NCI-H446 (cell line): ENCODE data around the gene KPNA2.
"Not testable (repeated sequence)": the region's sequence is repeated elsewhere in the genome, so short reads cannot be mapped to it uniquely, and the experiment has no call there.

Source experiments
- DNase-seq, 2 experiments: peaks; one replicate each; lab custom pipeline; 2025; lab: John Stamatoyannopoulos, UW

The KPNA2 gene

DNA sequence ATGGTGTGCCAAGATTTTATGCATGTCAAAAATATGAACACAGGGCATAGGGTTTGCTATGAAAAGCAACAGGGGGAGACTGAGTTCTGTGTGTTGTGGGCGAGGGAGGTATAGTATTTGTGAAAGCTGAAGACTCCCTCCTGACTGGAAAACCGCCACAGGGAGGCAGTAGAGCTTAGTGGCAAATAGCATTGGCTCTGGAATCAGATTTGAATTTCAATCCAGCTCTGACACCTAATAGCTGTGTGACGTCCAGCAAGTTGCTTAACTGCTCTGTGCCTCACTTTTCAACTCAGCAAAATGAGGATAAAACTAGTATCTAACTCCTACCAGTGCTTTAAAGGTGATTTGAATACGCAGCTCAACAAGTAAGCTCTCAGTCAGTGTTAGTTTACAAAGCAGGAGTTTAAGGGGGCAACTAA is 22.0 kb downstream of the KPNA2 start:
- DNase-seq: peak in 1 of 2 experiments; percentile 26

GRCh38 chr17:68060336-68060735 is 24.8 kb downstream of the KPNA2 start:
- DNase-seq: no peak

- no peak for DNase-seq
Measured at GRCh38 chr17:68061512-68062313, 26.2 kb downstream of the KPNA2 start.

GRCh38 chr17:68065366-68065765 is 29.8 kb downstream of the KPNA2 start:
- not testable (repeated sequence) for DNase-seq

- DNase-seq: peak; percentile 16 to 80
Measured at GRCh38 chr17:68068512-68068911, 33.0 kb downstream of the KPNA2 start.

DNA sequence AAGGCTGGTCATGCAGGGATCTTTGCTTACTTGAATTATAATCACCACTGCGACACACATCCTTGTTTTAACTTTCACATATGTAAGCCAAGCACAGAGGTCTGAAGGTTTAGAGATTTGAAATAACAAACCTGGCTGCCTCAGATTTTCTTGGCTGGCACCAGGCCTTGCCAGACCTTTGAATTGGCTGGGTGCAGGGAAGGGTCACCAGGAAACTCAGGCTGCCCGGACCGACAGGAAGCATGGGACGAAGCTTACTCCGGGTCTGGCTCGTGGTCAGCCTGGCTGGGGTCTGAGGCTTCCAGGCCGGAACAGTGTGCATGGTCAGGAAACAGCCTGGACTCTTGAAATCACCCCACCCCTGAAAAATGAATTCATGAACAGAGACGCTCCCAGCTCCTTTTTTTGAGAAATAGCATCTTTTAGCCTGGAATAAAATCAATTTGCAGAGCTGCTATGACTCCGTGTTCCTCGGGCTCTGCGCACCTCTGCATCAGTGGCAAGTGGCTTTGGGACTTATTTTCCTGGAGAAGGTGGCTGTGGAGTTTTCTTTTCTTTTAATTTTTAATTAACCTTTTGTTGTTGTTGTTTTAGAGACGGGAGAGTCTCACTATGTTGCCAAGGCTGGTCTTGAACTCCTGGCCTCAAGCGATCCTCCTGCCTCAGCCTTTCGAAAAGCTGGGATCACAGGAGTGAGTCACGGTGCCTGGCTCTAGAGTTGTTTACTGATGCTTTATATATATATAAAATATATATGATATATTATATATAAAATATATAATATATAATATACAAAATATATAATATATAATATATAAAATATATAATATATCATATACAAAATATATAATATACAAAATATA is 35.3 kb downstream of the KPNA2 start:
- DNase-seq: not testable (repeated sequence)

DNA sequence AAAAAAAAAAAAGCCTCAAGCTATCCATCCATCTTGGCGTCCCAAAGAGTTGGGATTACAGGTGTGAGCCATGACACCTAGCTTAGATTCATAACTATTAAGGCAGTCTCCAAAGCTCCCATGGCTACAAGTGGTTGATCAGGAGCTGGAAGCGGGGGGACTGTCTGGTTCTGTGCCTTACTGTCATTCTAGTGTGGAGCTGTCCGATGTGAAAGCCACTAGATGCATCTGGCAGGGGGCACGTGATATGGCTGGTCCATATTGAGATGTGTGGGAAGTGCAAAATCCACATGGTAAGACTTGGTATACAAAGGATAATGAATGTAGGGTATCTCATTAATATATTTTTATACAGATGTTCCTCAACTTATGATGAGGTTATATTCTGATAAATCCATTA is 38.7 kb downstream of the KPNA2 start:
- DNase-seq: no peak

GRCh38 chr17:68075953-68076607 is 40.5 kb downstream of the KPNA2 start:
- not testable (repeated sequence) for DNase-seq

DNA sequence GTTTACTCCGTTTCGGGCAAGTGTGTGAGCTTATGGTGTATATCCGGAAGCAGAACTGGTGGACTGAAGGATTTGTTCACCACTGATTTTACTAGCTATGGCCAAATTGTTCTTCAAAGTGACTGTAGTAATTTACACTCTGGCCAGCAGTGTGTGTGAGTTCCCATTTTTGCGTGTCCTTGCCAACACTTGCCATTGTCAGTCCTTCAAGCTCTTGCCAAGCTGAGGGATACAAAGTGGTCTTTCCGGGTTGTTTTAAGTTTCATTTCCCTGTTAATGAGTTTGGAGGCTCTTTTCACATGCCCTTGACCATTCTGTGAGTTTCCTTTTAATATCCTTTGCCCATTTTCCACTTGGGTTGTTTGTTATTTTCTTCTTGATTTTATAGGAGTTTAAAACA is 42.0 kb downstream of the KPNA2 start:
- not testable (repeated sequence) for DNase-seq

DNA sequence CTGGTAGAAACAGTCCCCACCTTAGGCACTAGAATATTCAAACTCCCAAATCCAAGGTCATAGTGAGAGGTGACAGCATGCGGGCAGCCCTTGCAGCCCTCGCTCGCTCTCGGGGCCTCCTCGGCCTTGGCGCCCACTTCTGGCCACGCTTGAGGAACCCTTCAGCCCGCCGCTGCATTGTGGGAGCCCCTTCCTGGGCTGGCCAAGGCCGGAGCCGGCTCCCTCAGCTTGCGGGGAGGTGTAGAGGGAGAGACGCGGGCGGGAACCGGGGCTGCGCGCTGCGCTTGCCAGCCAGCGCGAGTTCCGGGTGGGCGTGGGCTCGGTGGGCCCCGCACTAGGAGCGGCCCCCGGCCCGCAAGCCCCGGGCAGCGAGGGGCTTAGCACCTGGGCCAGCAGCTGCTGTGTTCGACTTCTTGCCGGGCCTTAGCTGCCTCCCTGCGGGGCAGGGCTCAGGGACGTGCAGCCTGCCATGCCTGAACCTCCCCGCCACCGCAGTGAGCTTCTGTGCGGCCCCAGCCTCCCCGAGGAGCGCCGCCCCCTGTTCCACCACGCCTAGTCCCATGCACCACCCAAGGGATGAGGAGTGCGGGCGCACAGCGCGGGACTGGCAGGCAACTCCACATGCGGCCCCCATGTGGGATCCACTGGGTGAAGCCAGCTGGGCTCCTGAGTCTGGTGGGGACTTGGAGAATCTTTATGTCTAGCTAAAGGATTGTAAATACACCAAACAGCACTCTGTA is 45.0 kb downstream of the KPNA2 start:
- DNase-seq: no peak

- not testable (repeated sequence) for DNase-seq
Measured at GRCh38 chr17:68081305-68082265, 46.0 kb downstream of the KPNA2 start.

DNA sequence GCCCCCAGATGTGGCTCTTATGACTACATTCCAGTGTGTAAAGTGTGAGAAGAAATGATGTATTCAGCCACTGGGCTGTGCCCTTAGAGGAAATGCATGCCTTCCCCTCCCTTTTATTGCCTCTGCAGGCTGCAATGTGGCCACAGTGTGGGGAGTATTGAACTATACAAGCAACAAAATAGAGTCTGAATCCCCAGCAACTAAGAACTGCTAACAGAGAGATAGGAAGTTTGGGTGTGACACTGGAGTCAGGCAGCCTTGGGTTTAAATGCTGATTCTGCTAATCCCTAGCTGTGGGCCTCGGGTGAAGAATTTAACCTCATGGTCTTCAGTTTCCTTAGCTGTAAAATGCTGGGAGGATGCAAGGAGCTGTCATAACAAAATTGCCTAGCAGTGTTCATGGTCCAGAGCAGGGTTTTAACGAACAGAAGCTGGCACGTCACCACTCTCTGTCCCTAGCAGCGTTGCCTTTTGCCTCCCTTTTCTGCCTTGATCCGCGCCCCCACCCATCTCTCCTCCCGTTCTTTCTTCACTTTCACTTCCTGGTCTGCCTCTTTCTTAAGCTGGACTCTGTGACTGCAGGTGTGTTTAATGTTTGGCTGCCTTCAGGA is 50.3 kb downstream of the KPNA2 start:
- no peak for DNase-seq

DNA sequence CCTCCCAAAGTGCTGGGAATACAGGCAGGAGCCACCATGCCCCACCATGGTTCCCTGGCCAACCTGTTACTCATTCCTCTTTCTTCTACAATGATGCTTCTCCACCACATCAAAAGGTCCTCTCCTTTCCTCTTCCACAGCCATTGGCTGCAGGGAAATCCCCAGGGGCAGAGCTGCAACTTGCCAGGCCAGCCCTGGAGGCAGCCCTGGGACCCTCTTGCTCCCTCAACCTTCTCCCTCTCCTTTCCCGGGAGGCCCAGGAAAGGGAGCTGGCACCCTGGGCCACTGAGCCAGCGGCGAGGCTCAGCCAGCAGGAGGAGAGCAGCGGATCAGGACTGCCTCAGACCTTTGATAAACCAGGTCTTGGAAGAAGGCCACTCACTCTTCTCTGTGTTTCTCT is 51.1 kb downstream of the KPNA2 start:
- DNase-seq: not testable (repeated sequence)

DNA sequence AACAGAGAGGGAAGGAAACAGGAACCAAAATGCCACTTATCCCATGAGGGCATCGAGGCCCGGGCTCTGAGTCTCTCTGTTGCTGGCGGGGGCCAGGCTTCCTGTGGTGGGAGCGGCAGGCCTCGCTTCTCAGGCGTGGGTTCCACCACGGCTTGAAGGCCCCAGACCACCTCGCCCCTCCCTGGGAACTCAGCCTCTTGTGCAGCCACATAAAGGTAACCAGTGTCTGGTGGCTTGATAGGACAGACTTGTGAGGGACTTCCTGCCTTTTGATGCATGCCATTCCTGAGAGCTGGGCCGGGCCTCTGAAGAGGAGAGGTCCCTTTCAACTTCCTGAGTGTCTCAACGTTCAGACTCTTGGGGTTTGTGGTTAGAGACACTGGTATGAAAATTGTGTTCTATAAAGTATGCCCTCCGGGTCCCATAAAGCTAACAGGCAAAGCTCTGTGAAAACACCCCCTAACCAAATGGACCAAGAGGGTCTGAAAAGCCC is 51.6 kb downstream of the KPNA2 start:
- DNase-seq: not testable (repeated sequence)

- no peak for DNase-seq
Measured at GRCh38 chr17:68087851-68088250, 52.3 kb downstream of the KPNA2 start.

GRCh38 chr17:68089881-68090280 is 54.3 kb downstream of the KPNA2 start:
- DNase-seq: no peak

GRCh38 chr17:68094481-68095078 is 59.0 kb downstream of the KPNA2 start:
- DNase-seq: no peak

DNA sequence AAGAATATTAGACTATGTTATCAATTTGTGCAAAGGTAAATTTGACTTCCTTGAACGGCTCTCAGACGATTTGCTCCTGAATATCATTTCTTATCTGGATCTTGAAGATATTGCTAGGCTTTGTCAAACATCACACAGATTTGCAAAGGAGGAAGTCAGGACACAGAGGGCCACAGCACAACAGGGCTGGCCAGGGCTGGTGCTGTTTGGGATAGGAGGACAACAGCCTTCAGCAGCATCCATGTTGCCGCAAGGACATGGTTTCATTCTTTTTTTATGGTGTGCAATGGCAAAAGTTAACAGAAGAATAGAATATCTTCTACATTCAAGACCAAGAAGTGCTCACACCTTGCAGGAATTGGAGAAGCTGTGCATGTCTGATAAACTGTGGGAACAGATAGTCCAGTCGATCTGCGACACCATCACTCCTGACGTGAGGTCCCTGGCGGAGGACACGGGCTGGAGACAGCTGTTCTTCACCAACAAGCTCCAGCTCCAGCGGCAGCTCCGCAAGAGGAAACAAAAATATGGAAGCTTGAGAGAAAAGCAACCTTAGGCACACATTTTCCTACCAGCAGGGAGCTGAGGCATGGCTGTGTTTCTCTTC is 59.8 kb downstream of the KPNA2 start:
- no peak for DNase-seq

- DNase-seq: no peak
Measured at GRCh38 chr17:68096111-68096510, 60.6 kb downstream of the KPNA2 start.
